Vagina (tissue), 2 donors: ENCODE data around the gene SMCO1.

Experiments
- CTCF ChIP-seq, 3 experiments: fragments of 450-650 bp in 2 of 3; fragments of 200-600 bp in 1 of 3; sonication (generic) in 1 of 3; IDR thresholded peaks; one replicate each; pipeline ENCODE4 v1.5.1; 2017 to 2019; ENCODE audit warnings: antibody characterized with exemption in 3 of 3, mild to moderate bottlenecking in 2 of 3, moderate library complexity in 2 of 3
- POLR2AphosphoS5 ChIP-seq, 2 donors: sonication (generic); formaldehyde crosslinking; IDR thresholded peaks; one replicate each; pipeline ENCODE4 v1.9.0; 2017; ENCODE audit warnings: antibody characterized with exemption in 2 of 2, mild to moderate bottlenecking in 2 of 2, low read depth in 1 of 2; ENCODE audit not compliant: insufficient read depth in 1 of 2

- TF ChIP-seq CTCF (IDR thresholded peaks at IDR 0.05) (no peak), POLR2AphosphoS5 (IDR thresholded peaks at IDR 0.05; ENCODE audit: insufficient read depth in 1 of 2, low read depth in 1 of 2) (no peak)
Measured at GRCh38 chr3:196463804-196464203, 51.3 kb downstream of the SMCO1 start.
